Lower leg skin (tissue), 3 donors: ENCODE measurements around the gene EPHB3.

Experiments
- CTCF ChIP-seq, 3 donors: fragments of 450-650 bp; IDR thresholded peaks; one replicate each; pipeline ENCODE4 v1.5.1; 2016; ENCODE audit warnings: antibody characterized with exemption in 3 of 3, mild to moderate bottlenecking in 3 of 3, moderate library complexity in 2 of 3
- POLR2A ChIP-seq, 2 donors: fragments of 450-650 bp; IDR thresholded peaks; one replicate each; pipeline ENCODE4 v1.6.1; 2016 to 2017; ENCODE audit warnings: antibody characterized with exemption in 2 of 2, mild to moderate bottlenecking in 1 of 2, moderate library complexity in 1 of 2

- TF ChIP-seq CTCF (IDR thresholded peaks at IDR 0.05) (no peak), POLR2A (IDR thresholded peaks at IDR 0.05) (no peak)
Measured at GRCh38 chr3:184537885-184538665, 23.5 kb upstream of the EPHB3 start.
